Gastrocnemius medialis (tissue), 4 donors: ENCODE data around the gene FARS2. TPM values are rescaled to one million over a fixed set of nuclear protein-coding genes. Genes with fewer than 3 reads are reported as not detected.

Source experiments
- ATAC-seq, 2 donors: fragments of 150-250 bp; one replicate each; pipeline ENCODE4 v1.9.1; 2016
- DNase-seq, 2 donors: peaks; one replicate each; pipeline ENCODE4 v3.0.0-alpha.2; 2019
- H3K27ac ChIP-seq, 4 donors: fragments of 200-600 bp; sonication (generic); 1 replicate in 1 of 4; 2 replicates in 3 of 4; pipeline ENCODE4 v1.5.1; 2016 to 2018; ENCODE audit warnings: mild to moderate bottlenecking in 2 of 4, moderate library complexity in 1 of 4
- H3K27me3 ChIP-seq, 3 donors: fragments of 200-600 bp; sonication (generic) in 2 of 3; 1 replicate in 1 of 3; 2 replicates in 2 of 3; pipeline versions ENCODE4 v1.5.1 to v1.6.0; 2016 to 2019; ENCODE audit warnings: mild to moderate bottlenecking in 1 of 3, moderate library complexity in 1 of 3
- H3K36me3 ChIP-seq, 2 donors: fragments of 200-600 bp; sonication (generic) in 1 of 2; one replicate each; pipeline ENCODE4 v1.5.1; 2017 to 2018
- H3K4me1 ChIP-seq, 2 donors: fragments of 200-600 bp; sonication (generic) in 1 of 2; one replicate each; pipeline ENCODE4 v1.5.1; 2016 to 2017; ENCODE audit warnings: mild to moderate bottlenecking in 2 of 2
- H3K4me3 ChIP-seq, 4 donors: fragments of 200-600 bp; sonication (generic) in 3 of 4; 1 replicate in 1 of 4; 2 replicates in 3 of 4; pipeline ENCODE4 v1.5.1; 2016 to 2019; ENCODE audit warnings: mild to moderate bottlenecking in 2 of 4
- H3K9me3 ChIP-seq, 3 donors: fragments of 200-600 bp; sonication (generic) in 2 of 3; 1 replicate in 1 of 3; 2 replicates in 2 of 3; pipeline ENCODE4 v1.5.1; 2016 to 2019
- CTCF ChIP-seq, 5 experiments: fragments of 450-650 bp in 3 of 5; fragments of 200-600 bp in 2 of 5; sonication (generic) in 2 of 5; IDR thresholded peaks in 4 of 5; conservative IDR thresholded peaks in 1 of 5; 1 replicate in 4 of 5; 2 replicates in 1 of 5; pipeline ENCODE4 v1.5.1; 2016 to 2019; ENCODE audit warnings: antibody characterized with exemption in 5 of 5, mild to moderate bottlenecking in 3 of 5, moderate library complexity in 3 of 5
- POLR2A ChIP-seq, 2 donors: fragments of 450-650 bp; IDR thresholded peaks; one replicate each; pipeline ENCODE4 v1.6.1; 2017; ENCODE audit warnings: antibody characterized with exemption in 2 of 2, mild to moderate bottlenecking in 2 of 2, moderate library complexity in 2 of 2
- in situ Hi-C, 4 donors: fragments of 200-750 bp; cut with MboI; loops; one replicate each; pipeline versions ENCODE4 v1.15.0 to v1.8.0; 2017; ENCODE audit warnings: low sequenced_read_pairs in 4 of 4
- intact Hi-C: fragments of 100-400 bp; cut with DNase I; formaldehyde crosslinking; loops from one replicate; pipeline ENCODE4 v1.15.1; 2023; ENCODE audit warnings: low total_unique reads
- total RNA-seq, 4 donors: library from RNA; depleted of rRNA; stranded (reverse); fragments of >200 nt; gene quantifications; one replicate each; pipeline versions ENCODE4 v1.1.0 to v1.2.3, GENCODE V29; 2016

Gene FARS2
- total RNA-seq, 4 donors from 2014 or later = 13.6 to 24.0 (median 15.8) TPM

- H3K27me3 ChIP-seq = no peaks in the 10 kb centered on the region
- H3K27ac ChIP-seq = no peak overlapping the region
- TF ChIP-seq POLR2A (IDR thresholded peaks at IDR 0.05) (no peak), CTCF (IDR thresholded peaks at IDR 0.05 in 4 of 5, conservative IDR thresholded peaks at IDR 0.05 in 1 of 5) (no peak)
- H3K36me3 ChIP-seq = no peaks in the 10 kb centered on the region
- intact Hi-C loops (no loop called here), in situ Hi-C loops (no loop called here)
- DNase-seq (no peak), ATAC-seq (no peak)
- no peaks in the 10 kb centered on the region for H3K4me1 ChIP-seq
- no peaks in the 10 kb centered on the region for H3K9me3 ChIP-seq
- no peak overlapping the region for H3K4me3 ChIP-seq
Measured at GRCh38 chr6:5274231-5274630, 12.9 kb downstream of the FARS2 start.

GRCh38 chr6:5275497-5275896 is 14.2 kb downstream of the FARS2 start:
- no peaks in the 10 kb centered on the region for H3K4me1 ChIP-seq
- in situ Hi-C loops (no loop called here), intact Hi-C loops (no loop called here)
- H3K27ac ChIP-seq = no peak overlapping the region
- no peak for DNase-seq
- no peak overlapping the region for H3K4me3 ChIP-seq
- ATAC-seq = no peak
- H3K27me3 ChIP-seq = no peaks in the 10 kb centered on the region
- no peaks in the 10 kb centered on the region for H3K9me3 ChIP-seq
- no peaks in the 10 kb centered on the region for H3K36me3 ChIP-seq
- TF ChIP-seq POLR2A (IDR thresholded peaks at IDR 0.05) (no peak), CTCF (IDR thresholded peaks at IDR 0.05 in 4 of 5, conservative IDR thresholded peaks at IDR 0.05 in 1 of 5) (no peak)

- intact Hi-C loops = no loop called here
Measured at GRCh38 chr6:5276581-5276980, 15.3 kb downstream of the FARS2 start.

GRCh38 chr6:5277589-5277988 is 16.3 kb downstream of the FARS2 start:
- H3K4me1 ChIP-seq = no peaks in the 10 kb centered on the region
- in situ Hi-C loops (no loop called here), intact Hi-C loops (no loop called here)
- TF ChIP-seq POLR2A (IDR thresholded peaks at IDR 0.05) (no peak), CTCF (IDR thresholded peaks at IDR 0.05 in 4 of 5, conservative IDR thresholded peaks at IDR 0.05 in 1 of 5) (no peak)
- DNase-seq (no peak), ATAC-seq (no peak)
- no peak overlapping the region for H3K4me3 ChIP-seq
- H3K9me3 ChIP-seq = no peaks in the 10 kb centered on the region
- H3K27ac ChIP-seq = no peak overlapping the region
- no peaks in the 10 kb centered on the region for H3K36me3 ChIP-seq
- H3K27me3 ChIP-seq = no peaks in the 10 kb centered on the region

More at GRCh38 chr6:5276581-5276980, 15.3 kb downstream of the FARS2 start:
- Histone ChIP-seq H3K4me3 (no peak overlapping the region), H3K9me3 (no peaks in the 10 kb centered on the region), H3K27me3 (no peaks in the 10 kb centered on the region), H3K27ac (no peak overlapping the region), H3K4me1 (no peaks in the 10 kb centered on the region), H3K36me3 (no peaks in the 10 kb centered on the region)
- in situ Hi-C loops = no loop called here
- ATAC-seq (no peak), DNase-seq (no peak)
- TF ChIP-seq POLR2A (IDR thresholded peaks at IDR 0.05) (no peak), CTCF (IDR thresholded peaks at IDR 0.05 in 4 of 5, conservative IDR thresholded peaks at IDR 0.05 in 1 of 5) (no peak)

- no peak overlapping the region for H3K27ac ChIP-seq
- H3K36me3 ChIP-seq = no peaks in the 10 kb centered on the region
- TF ChIP-seq CTCF (IDR thresholded peaks at IDR 0.05 in 4 of 5, conservative IDR thresholded peaks at IDR 0.05 in 1 of 5) = no peak
- no peak for TF ChIP-seq POLR2A (IDR thresholded peaks at IDR 0.05)
- DNase-seq = no peak
- H3K9me3 ChIP-seq = no peaks in the 10 kb centered on the region
- no peaks in the 10 kb centered on the region for H3K27me3 ChIP-seq
- intact Hi-C loops (no loop called here), in situ Hi-C loops (no loop called here)
- H3K4me1 ChIP-seq = no peaks in the 10 kb centered on the region
- no peak overlapping the region for H3K4me3 ChIP-seq
- no peak for ATAC-seq
Measured at GRCh38 chr6:5278047-5278446, 16.7 kb downstream of the FARS2 start.
